MCF 10A (cell line): ENCODE results near the gene SETBP1. TPM values are rescaled to one million over a fixed set of nuclear protein-coding genes. Genes with fewer than 3 reads are reported as not detected.

Source experiments
- BruUV-seq: library from RNA; stranded (reverse); fragments of 400-500 nt; replicated peaks from 2 replicates; lab custom pipeline; 2021; lab: Mats Ljungman, UMichigan
- CTCF ChIA-PET: fragments of 300-600 bp; sonication (Branson Sonifier 250); formaldehyde crosslinking; extraction: SDS; loops from one replicate; lab custom pipeline; 2021; ENCODE audit warnings: antibody characterized with exemption, inconsistent platforms; lab: Yijun Ruan, JAX
- POLR2A ChIA-PET: fragments of 300-600, 350-650 bp; sonication (Branson Sonifier 250); formaldehyde crosslinking; extraction: SDS; loops from one replicate; lab custom pipeline; 2020; ENCODE audit warnings: antibody characterized with exemption, inconsistent platforms; lab: Yijun Ruan, JAX
- DNase-seq: peaks from one replicate; pipeline ENCODE4 v3.0.0-alpha.2; 2018; ENCODE audit not compliant: unreplicated experiment
- H3K27ac Mint-ChIP-seq: one replicate; pipeline ENCODE4 v1.8.0; 2022; ENCODE audit warnings: mild to moderate bottlenecking, low read depth, mixed read lengths; ENCODE audit not compliant: unreplicated experiment
- H3K27me3 Mint-ChIP-seq: one replicate; pipeline ENCODE4 v1.8.0; 2022; ENCODE audit warnings: mixed read lengths; ENCODE audit not compliant: insufficient read depth, unreplicated experiment
- H3K36me3 Mint-ChIP-seq: one replicate; pipeline ENCODE4 v1.8.0; 2022; ENCODE audit warnings: mild to moderate bottlenecking, moderate library complexity, mixed read lengths; ENCODE audit not compliant: insufficient read depth, unreplicated experiment
- H3K4me1 Mint-ChIP-seq: one replicate; pipeline ENCODE4 v1.8.0; 2022; ENCODE audit warnings: mixed read lengths; ENCODE audit not compliant: insufficient read depth, unreplicated experiment
- H3K4me3 Mint-ChIP-seq: one replicate; pipeline ENCODE4 v1.8.0; 2022; ENCODE audit warnings: mild to moderate bottlenecking, moderate library complexity, mixed read lengths; ENCODE audit not compliant: unreplicated experiment
- H3K9me3 Mint-ChIP-seq: one replicate; pipeline ENCODE4 v1.8.0; 2022; ENCODE audit warnings: mixed read lengths; ENCODE audit not compliant: unreplicated experiment
- intact Hi-C: fragments of 100-400 bp; cut with micrococcal nuclease; formaldehyde crosslinking; loops from 2 replicates; pipeline ENCODE4 v1.14.1; 2022
- total RNA-seq: library from RNA; stranded (reverse); gene quantifications from 2 replicates; pipeline ENCODE4 v1.2.3, GENCODE V29; 2022
- TF ChIP-seq, protein P1 (sequence below): fragments of 200-600 bp; IDR thresholded peaks from one replicate; pipeline ENCODE4 v1.8.0; 2022; ENCODE audit warnings: antibody characterized with exemption, mild to moderate bottlenecking; ENCODE audit not compliant: unreplicated experiment

SETBP1 gene
- total RNA-seq, 1 experiment from 2014 or later, result 4.8 TPM

DNA sequence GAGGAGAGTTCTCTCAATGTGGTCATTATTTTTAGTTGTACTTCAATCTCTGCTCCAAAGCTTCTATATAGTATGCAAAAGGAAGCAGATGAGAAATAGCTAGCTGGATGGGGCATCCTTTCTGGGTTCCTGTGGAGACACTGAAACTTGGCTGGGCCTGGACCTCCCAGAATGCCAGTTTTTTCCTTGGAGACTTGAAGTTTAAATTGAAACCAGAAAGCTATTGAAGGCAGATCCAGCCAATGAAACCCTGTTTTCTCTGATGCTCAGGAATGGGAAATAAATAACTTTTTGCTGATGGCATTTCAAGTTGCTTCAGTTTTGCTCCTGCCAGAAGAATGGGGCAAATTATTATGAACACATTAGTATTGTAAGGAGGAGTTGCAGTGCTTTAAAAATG is 2.9 kb downstream of the SETBP1 start:
- intact Hi-C loops, result loop anchor here (10.0 kb wide), 1 partner anchor 51 kb away; no protein-coding TSS in a partner anchor
- H3K36me3 Mint-ChIP-seq, result no peaks in the 10 kb centered on the region
- no peak overlapping the region for H3K4me3 Mint-ChIP-seq
- H3K9me3 Mint-ChIP-seq, result no peaks in the 10 kb centered on the region
- peaks cover 6% of the 10 kb centered on the region for H3K4me1 Mint-ChIP-seq
- H3K27me3 Mint-ChIP-seq, result no peaks in the 10 kb centered on the region
- TF ChIP-seq, protein P1, sequence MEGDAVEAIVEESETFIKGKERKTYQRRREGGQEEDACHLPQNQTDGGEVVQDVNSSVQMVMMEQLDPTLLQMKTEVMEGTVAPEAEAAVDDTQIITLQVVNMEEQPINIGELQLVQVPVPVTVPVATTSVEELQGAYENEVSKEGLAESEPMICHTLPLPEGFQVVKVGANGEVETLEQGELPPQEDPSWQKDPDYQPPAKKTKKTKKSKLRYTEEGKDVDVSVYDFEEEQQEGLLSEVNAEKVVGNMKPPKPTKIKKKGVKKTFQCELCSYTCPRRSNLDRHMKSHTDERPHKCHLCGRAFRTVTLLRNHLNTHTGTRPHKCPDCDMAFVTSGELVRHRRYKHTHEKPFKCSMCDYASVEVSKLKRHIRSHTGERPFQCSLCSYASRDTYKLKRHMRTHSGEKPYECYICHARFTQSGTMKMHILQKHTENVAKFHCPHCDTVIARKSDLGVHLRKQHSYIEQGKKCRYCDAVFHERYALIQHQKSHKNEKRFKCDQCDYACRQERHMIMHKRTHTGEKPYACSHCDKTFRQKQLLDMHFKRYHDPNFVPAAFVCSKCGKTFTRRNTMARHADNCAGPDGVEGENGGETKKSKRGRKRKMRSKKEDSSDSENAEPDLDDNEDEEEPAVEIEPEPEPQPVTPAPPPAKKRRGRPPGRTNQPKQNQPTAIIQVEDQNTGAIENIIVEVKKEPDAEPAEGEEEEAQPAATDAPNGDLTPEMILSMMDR, result no peak
- no peak overlapping the region for H3K27ac Mint-ChIP-seq
- ChIA-PET POLR2A (interaction anchor here (2.0 kb wide), 1 partner anchor 9 kb away, joined by 6 read pairs; no protein-coding TSS in a partner anchor), CTCF (interaction anchor here (0.7 kb wide), 1 partner anchor 199 kb away, joined by 3 read pairs; no protein-coding TSS in a partner anchor)
- no peak for DNase-seq
- BruUV-seq, result no TSS peak

DNA sequence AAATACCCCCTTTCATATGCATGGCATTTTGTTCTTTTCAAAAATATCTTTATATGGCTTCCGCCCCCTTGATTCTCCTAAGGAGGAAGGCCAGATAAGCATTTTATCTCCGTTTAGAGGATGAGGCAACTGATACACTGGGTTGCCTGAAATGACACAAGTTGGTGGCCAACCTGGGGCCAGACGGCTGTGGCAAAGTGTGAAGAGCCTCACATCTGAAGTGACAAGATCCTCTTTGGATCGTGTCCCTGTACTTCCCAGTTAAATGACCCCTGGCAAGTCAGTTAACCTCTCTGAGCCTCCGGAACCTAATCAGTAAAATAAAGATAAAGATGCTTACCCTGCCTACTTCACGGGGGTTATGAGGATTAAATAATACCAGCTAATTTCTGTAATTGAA is 4.6 kb downstream of the SETBP1 start:
- Mint-ChIP-seq H3K9me3 (no peaks in the 10 kb centered on the region), H3K27ac (no peak overlapping the region), H3K27me3 (no peaks in the 10 kb centered on the region), H3K4me3 (no peak overlapping the region), H3K4me1 (peaks cover 6% of the 10 kb centered on the region), H3K36me3 (no peaks in the 10 kb centered on the region)
- POLR2A ChIA-PET, result interaction anchor here (0.7 to 1.1 kb wide), 2 partner anchors 13 to 41 kb away, joined by 3 read pairs; no protein-coding TSS in a partner anchor
- no peak for DNase-seq
- intact Hi-C loops, result loop anchor here (10.0 kb wide), 1 partner anchor 50 kb away; no protein-coding TSS in a partner anchor
- TF ChIP-seq, protein P1, result no peak
- no TSS peak for BruUV-seq
- CTCF ChIA-PET, result interaction anchor here (0.7 to 1.5 kb wide), 3 partner anchors 214 to 528 kb away, joined by 3 to 4 read pairs (median 3); no protein-coding TSS in a partner anchor

DNA sequence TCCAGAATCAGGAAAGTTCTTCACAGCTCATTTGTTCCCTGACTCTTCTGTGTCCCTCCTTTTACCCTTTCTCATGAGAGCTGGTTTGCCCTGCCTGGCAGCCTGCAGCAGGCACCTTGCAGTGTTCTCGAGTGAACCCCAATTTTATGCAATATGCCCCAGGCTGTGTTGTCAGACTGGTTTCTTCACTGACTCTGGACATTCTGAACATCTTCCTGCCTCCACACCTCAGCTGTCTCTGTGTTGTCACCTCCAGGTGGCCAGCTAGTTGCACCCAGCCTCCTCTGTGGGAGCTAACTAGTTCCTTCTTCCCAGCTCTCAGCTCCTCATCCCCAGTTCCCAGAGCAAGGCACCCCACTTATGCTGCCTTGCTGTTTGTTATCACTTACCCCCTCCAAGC is 5.5 kb downstream of the SETBP1 start:
- Mint-ChIP-seq H3K27me3 (no peaks in the 10 kb centered on the region), H3K9me3 (no peaks in the 10 kb centered on the region)
- no TSS peak for BruUV-seq

DNA sequence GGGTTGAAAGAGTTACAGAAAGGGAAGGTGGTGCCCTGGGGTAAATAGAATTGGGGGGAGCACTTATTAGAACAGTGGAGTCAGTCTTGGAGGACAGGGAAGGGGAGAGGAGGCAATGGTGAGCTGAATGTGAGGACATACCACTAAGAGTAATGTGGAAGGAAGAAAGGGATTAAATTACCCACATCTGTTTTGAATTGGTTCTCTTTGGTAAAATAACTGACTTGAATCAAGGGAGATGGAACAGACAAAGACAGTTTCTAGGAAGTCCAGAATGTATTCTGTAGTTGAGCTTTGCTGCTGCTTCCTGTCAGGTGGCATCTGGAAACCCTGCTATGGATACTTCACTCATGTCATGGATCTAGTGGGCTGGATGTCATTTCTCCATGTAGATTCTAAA is 6.7 kb downstream of the SETBP1 start:
- Mint-ChIP-seq H3K9me3 (no peaks in the 10 kb centered on the region), H3K27me3 (no peaks in the 10 kb centered on the region), H3K36me3 (no peaks in the 10 kb centered on the region), H3K4me1 (peaks cover 9% of the 10 kb centered on the region), H3K27ac (no peak overlapping the region), H3K4me3 (no peak overlapping the region)
- POLR2A ChIA-PET, result no interaction called here
- no peak for DNase-seq
- BruUV-seq, result no TSS peak
- CTCF ChIA-PET, result interaction anchor here (0.5 to 2.3 kb wide), 2 partner anchors 525 to 934 kb away, joined by 3 to 15 read pairs; no protein-coding TSS in a partner anchor
- TF ChIP-seq, protein P1, result no peak
- intact Hi-C loops, result loop anchor here (10.0 kb wide), 1 partner anchor 47 kb away; no protein-coding TSS in a partner anchor

More for the DNA sequence above, 5.5 kb downstream of the SETBP1 start:
- Mint-ChIP-seq H3K27ac (no peak overlapping the region), H3K4me3 (no peak overlapping the region), H3K36me3 (no peaks in the 10 kb centered on the region), H3K4me1 (peaks cover 6% of the 10 kb centered on the region)
- POLR2A ChIA-PET, result no interaction called here
- CTCF ChIA-PET, result interaction anchor here (0.8 to 1.5 kb wide), 2 partner anchors 358 to 527 kb away, joined by 3 to 4 read pairs; no protein-coding TSS in a partner anchor
- no peak for DNase-seq
- intact Hi-C loops, result loop anchor here (10.0 kb wide), 1 partner anchor 49 kb away; no protein-coding TSS in a partner anchor
- TF ChIP-seq, protein P1, result no peak
